Measurements from ENCODE around the gene ZFX.

- TF ChIP-seq CTCF (IDR thresholded peaks at IDR 0.05) (no peak), POLR2A (IDR thresholded peaks at IDR 0.05) (no peak)
Measured at GRCh38 chrX:24203072-24203808, 53.7 kb downstream of the ZFX start.

All from thyroid gland (tissue), 4 donors.